HG03558 (cell line): Measurements from ENCODE around the gene TBK1.

Experiments used
- ATAC-seq: cut with Tn5 transposase; IDR thresholded peaks from one replicate; pipeline ENCODE4 v1.9.1; 2021; ENCODE audit warnings: moderate number of reproducible peaks; ENCODE audit not compliant: unreplicated experiment; ENCODE audit errors: extremely low read depth

Gene TBK1

GRCh38 chr12:64450711-64451486 is 1.0 kb upstream of the TBK1 start:
- ATAC-seq, result no peak

- ATAC-seq, result no peak
These were observed 824 bp downstream of the TBK1 start for GRCh38 chr12:64452559-64453329.

DNA sequence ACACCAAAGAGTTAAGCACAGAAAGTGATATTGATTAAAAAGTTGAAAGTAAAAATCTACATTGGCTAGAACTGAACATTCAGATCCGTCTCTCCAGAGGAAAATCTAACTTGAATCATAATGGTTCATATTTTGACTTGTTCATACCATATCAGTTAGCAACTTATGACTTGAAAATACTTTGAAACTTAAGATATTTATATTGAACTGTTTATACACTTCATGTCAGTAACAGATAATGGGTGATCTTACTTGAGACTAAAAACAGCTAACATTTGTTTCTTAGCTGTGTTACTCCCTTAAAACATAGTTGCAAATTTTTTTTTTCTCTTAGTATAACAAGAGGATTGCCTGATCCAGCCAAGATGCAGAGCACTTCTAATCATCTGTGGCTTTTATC is 3.6 kb downstream of the TBK1 start:
- ATAC-seq, result no peak

GRCh38 chr12:64456119-64456518 is 4.2 kb downstream of the TBK1 start:
- no peak for ATAC-seq

- ATAC-seq, result no peak
These were observed 5.1 kb downstream of the TBK1 start for GRCh38 chr12:64457032-64457431.

GRCh38 chr12:64457466-64457865 is 5.5 kb downstream of the TBK1 start:
- no peak for ATAC-seq

DNA sequence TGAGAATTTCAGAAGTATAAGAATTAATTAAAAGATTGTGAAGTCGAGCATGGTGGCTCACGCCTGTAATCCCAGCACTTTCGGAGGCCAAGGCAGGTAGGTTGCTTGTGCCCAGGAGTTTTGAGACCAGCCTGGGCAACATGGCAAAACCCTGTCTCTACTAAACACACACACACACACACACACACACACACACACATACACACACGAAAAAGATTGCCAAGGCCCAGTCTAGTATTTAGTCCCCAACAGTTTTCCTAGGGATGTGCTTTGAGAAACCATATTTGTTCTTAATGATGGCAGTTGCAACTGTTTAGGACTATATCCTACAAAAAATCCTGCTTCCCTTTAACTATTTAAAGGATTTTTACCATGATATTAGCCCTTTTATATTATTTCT is 6.0 kb downstream of the TBK1 start:
- no peak for ATAC-seq

DNA sequence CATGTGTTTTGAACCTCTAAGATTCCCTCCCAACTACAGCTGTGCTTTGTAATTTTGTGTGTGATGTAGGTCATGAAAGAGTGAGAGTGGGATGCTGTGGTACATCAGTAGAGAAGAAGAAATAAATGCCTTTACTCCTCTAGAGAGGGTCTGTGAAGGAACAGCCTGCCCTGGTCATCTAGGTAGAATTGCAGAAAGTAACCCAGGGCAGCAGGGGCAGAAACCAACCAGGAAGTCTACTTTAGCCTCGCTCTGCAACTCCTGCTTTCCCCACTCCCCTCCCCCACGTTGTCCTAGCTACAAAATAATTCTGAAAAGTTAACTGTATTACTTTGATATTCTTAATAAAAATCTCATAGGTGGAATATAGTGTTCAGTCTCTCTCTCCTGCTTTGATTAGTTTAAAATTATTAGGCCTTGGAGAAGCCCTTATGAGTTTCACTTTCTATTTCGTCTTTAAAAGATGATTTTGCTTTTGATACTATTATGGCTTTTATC is 7.5 kb downstream of the TBK1 start:
- ATAC-seq, result no peak

DNA sequence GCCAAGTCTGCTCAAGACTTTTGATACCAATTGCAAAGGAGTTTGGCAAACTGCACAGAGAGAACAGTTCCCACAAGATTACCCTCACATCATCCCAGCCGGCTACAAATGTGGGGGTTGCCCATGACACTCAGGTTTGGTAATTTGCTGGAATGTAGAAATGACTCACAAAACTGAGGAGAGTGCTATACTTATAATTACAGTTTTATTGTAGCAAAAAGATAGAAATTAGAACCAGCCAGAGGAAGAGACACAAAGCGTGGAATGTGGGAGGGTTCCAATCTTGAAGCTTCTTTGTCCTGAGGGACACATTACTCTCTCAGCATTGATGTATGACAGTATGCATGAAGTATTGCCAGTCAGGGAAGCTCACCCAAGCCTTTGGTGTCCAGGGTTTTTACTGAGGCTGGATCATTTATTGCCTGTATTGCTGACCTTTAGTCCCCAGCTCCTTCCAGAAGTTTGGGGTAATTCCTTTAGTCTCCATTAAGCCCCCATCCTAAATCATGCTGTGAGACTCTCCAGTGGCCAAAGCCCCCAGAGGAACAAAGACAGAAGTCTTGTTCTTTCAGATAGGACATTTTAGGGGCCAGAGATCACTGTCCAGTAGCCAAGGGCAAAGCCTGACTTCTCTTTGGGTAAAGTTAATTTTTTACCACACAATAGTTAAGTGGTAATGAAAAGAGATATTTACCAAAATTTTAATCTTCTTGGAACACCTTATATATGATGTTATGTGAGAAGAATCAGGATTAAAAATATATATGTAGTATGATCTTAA is 9.9 kb downstream of the TBK1 start:
- ATAC-seq, result no peak

- no peak for ATAC-seq
These were observed 14.3 kb downstream of the TBK1 start for GRCh38 chr12:64466178-64466577.

DNA sequence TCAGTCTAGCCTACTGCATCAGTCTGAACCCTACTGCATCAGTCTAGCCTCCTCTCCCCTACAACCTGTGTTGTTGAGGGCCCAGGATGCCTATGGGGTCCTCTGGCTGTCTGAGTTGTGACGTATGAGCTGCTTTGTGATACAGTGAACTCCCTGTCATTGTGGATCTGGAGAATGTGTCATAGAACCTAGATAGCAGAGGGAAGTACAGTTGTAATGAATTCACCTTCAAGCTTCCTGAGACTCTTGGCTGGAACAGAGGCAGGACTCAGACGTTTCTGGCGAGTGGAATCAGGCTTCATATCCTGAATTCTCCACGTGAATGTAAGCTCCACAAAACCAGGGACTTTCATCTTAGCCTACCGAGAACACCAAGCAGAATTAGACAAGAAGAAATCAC is 17.0 kb downstream of the TBK1 start:
- ATAC-seq, result no peak

- ATAC-seq, result no peak
These were observed 17.7 kb downstream of the TBK1 start for GRCh38 chr12:64469455-64470142.

DNA sequence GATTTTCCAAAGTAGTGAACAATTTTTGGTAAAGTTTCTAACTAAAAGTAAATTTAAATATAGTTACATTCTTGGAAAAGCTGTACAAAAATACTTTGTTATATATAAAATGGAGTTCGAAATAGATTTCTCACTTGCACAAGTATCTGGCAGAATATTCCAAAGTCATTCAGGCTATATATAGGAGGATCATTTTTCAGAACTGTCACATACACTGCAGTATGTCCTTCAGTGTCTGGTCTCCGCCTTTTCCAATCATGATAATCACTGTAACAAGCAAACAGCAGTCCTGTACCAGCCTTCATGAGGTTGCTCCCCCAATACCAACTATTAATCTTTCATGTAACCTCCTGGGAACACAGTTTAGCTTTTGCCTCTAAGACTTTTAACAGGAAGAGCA is 18.6 kb downstream of the TBK1 start:
- ATAC-seq, result no peak

DNA sequence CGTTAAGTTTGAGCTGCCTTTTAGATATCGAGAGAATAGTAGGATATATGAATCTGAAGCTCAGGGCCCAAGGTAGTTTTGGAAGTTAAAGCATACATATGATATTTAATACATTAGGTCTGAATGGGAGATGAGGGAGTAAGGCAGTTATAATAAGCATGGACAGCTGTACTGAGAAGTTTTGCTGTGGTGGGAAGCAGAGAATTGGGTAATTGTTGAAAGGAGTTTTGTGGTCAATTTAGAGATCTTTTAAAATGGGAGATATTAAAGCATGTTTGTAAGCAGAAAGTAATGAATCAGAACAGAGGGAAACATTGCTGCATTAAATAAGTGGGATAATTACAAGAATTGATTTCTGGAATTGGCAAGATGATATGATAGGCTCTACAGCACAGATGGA is 21.3 kb downstream of the TBK1 start:
- ATAC-seq, result no peak

DNA sequence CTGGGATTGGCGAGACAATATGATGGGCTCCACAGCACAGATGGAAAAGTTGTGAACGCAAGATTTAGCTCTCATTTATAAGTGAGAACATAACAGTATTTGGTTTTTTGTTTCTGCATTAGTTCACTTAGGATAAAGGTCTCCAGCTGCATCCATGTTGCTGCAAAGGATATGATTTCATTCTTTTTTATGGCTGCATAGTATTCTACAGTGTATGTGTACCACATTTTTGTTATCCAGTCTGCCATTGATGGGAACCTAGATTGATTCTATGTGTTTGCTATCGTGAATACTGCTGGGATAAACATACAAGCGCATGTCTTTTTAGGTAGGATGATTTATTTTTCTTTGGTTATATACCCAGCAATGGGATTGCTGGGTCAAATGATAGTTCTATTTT is 23.6 kb downstream of the TBK1 start:
- ATAC-seq, result no peak

DNA sequence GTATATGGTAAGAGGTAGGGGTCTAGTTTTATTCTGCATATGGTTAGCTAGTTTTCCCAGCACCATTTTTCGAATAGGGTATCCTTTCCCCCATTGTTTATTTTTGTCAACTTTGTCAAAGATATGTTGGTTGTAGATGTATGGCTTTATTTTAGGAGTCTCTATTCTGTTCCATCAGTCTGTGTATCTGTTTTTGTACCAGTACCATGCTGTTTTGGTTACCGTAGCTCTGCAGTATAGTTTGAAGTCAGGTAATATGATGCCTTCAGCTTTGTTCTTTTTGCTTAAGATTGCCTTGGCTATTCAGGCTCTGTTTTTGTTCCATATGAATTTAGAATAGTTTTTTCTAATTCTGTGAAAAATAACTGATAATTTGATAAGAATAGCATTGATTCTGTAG is 24.9 kb downstream of the TBK1 start:
- ATAC-seq, result no peak

- no peak for ATAC-seq
These were observed 26.7 kb downstream of the TBK1 start for GRCh38 chr12:64478661-64479060.

- no peak for ATAC-seq
These were observed 28.2 kb downstream of the TBK1 start for GRCh38 chr12:64480148-64480547.

GRCh38 chr12:64486657-64487056 is 34.7 kb downstream of the TBK1 start:
- ATAC-seq, result no peak

DNA sequence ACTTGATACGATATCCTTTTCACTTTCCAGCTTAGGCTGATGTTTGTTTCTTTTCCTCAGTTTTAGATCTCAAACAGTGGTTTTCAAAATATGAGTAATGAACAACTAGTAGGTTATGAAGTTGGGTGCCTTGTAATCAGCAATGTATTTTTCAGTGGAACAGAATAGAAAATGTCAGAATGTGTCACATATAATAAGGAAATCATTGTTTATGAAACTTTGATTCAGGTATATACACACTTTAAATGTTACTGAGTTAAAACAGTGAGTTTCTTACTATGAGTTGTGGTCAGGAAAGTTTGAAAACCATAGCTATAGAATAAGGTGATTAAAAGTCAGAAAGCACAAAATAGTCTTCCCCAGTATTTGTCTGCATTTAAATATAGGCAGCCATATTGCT is 39.8 kb downstream of the TBK1 start:
- no peak for ATAC-seq
